Inflammatory macrophage treated with lipopolysaccharide for 4 hours (primary cell): ENCODE measurements around the gene SLC7A1.

Source experiments
- DNase-seq: peaks from one replicate; pipeline ENCODE4 v3.0.0-alpha.2; 2020

Gene SLC7A1

DNA sequence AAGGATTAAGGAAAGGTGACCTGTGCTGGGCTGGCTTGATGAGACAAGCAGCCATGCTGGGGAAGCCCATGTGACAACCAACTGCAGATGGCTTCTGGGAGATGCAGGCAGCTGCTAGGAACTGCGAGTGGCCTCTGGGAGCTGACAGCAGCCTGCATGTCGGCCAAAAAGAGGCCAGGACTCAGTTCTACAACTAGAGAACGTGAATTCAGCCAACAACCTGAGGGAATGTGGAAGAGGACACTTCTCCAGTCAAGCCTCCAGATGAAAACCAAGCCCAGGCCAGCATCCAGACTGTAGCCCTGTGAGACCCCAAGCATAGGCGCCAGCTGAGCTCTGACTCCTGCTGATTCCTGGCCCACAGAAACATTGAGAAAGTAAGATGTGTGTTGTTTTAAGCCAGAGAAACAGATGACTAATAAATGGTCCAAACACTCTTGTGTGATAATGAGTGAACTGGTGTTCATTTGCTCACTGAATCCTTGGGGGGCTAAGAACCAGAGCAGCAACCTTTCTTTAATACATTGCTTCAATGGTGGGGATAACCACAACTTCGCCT is 45.0 kb downstream of the SLC7A1 start:
- no peak for DNase-seq

- no peak for DNase-seq
Observed at GRCh38 chr13:29548722-29549121, 46.8 kb downstream of the SLC7A1 start.

- no peak for DNase-seq
Observed at GRCh38 chr13:29547153-29547552, 48.3 kb downstream of the SLC7A1 start.

DNA sequence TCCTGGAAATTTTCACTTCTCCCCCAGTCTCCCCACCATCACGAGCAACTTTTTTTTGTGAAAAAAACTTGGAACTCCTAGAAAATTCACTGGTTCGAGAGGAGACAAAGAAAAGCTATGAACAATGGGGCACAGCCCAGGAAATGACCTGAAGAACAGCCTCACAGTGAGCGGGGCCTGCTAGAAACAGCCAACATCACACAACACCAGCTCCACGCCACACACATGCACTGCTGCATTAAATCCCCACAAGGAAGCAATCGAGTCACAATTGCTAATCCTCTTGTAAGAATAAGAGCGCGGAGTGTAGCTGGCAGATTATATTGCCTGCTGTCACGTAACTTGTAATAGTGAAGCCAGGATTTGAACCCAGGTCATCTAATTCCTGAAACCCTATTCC is 48.8 kb downstream of the SLC7A1 start:
- DNase-seq, result no peak

DNA sequence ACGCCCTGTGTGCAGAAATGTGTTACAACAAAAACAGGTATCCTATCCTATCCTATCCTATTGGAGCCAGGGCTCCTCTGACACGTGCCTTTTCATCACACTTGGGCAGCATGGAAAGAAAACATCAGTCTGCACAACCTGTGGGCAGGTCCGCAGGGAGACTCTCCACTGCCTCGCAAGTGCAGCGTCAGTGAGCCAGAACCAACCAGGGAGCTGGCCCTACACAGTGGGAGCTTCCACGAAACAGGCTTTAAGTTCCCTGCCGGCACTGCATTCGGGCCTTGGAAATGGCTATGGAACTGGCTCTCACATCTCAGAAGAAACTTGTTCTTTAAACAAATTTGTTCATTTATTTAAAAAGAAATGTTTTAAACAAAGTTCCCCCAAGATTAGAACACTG is 49.5 kb downstream of the SLC7A1 start:
- DNase-seq, result no peak

- no peak for DNase-seq
Observed at GRCh38 chr13:29543230-29544215, 52.0 kb downstream of the SLC7A1 start.

DNA sequence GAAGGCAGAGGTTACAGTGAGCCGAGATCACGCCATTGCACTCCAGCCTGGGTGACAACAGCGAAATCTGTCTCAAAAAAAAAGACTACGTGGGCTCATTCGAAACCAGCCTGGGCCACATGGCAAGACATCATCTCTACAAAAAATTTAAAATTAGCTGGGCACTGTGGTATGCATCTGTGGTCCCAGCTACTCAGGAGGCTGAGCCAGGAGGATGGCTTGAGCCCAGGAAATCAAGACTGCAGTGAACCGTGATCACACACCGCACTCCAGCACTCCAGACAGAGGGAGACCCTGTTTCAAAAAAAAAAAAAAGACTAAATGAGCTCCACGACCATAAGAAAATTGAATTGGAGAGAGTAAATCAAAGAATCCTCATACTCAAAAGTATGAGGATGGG is 53.1 kb downstream of the SLC7A1 start:
- DNase-seq, result no peak

DNA sequence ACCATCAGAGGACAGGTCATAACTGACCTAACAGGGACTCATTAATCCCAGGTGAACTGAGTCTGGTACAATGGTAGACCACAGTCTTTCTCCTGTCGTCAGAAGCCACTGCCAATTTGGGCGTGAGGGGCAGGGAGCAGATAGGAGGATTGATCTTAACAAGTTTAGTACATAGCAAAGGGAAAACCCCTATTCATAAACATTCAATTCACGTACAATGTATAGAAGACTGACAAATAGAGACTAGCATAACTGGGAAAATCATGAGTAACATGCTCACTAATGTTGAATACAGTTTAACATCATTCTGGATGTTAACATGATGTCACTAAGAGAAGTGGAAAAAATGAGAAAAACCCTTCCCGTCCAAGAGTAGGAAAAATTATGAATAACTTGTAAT is 54.1 kb downstream of the SLC7A1 start:
- no peak for DNase-seq

- no peak for DNase-seq
Observed at GRCh38 chr13:29540799-29541198, 54.7 kb downstream of the SLC7A1 start.

GRCh38 chr13:29540334-29540733 is 55.2 kb downstream of the SLC7A1 start:
- DNase-seq, result no peak

GRCh38 chr13:29539856-29540255 is 55.6 kb downstream of the SLC7A1 start:
- no peak for DNase-seq

DNA sequence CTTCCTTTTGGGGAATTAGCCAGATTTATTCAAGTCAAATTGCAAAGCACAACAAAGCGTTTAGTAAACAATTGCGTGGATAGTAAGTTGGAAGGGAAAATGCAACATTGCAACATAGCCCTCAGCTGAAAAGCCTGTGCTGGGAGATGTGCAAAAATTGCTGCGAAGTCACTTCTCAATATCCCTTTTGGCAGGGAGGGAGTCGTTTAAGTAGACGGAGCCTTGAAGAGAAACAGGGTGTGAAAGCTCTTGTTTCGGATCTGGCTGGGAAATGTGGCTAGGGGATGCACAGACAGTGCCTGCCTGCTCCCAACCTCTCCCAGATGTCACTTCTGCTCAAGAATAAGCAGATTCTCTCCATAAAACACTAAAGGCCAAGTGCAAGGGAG is 56.8 kb downstream of the SLC7A1 start:
- no peak for DNase-seq

GRCh38 chr13:29537736-29538651 is 57.5 kb downstream of the SLC7A1 start:
- no peak for DNase-seq

GRCh38 chr13:29536853-29537252 is 58.6 kb downstream of the SLC7A1 start:
- no peak for DNase-seq

DNA sequence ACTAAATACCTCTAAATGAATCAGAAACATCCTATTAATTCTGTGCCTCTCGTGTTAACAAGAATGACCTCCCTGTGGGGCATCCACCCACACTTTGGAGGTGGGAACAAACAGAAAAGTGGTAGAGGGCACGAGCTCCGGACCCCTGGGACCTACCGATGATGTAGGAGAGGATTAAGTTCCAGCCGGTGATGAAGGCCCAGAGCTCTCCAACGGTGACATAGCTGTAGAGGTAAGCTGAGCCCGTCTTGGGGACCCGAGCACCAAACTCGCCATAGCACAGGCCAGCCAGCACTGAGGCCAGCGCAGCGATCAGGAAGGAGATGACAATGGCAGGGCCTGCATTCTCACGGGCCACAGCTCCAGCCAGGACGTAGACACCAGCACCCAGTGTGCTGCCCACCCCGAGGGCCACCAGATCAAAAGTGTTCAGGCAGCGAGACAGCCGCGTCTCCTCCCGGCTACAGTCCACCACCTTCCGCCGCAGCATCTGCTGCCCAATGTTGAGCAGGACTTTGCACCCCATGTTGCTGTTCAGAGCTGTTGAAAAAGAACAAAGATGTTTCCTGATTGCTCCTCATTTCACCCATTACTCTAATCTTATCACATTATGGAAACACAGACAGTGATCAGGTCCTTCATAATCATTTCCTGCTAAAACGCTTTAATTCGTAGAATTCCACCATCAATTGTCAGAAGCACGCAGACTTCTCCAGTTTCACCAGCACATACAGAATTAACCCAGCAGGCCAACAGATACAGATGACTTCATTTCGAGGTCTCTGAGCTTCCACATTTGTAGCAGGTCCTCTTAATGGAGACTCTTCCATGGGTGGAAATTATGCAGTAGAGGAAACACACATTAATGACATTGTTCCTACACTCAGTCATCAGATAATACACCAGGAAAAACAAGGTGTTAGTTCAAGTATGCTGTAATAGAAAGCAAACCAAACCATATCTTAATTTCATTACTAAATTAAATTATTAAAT is 59.5 kb downstream of the SLC7A1 start:
- no peak for DNase-seq

DNA sequence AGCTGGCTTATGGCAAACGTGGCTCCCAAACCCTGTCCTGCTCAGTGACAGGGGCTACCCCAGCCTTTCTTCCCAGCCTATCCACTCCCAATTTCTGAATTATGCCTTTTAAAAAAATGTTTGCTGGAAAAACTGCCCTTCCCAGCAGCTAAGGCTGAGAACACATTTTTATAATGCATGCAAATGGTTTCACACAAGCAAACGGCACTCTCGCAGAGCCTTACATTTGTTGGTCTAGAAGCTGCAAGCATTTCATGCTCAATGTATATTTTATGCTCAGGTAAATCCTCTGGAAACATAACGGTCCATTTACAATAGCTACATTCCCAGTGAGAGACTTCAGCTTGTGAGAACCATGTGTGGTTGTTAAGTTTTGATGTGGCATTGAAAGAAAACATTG is 61.4 kb downstream of the SLC7A1 start:
- no peak for DNase-seq

DNA sequence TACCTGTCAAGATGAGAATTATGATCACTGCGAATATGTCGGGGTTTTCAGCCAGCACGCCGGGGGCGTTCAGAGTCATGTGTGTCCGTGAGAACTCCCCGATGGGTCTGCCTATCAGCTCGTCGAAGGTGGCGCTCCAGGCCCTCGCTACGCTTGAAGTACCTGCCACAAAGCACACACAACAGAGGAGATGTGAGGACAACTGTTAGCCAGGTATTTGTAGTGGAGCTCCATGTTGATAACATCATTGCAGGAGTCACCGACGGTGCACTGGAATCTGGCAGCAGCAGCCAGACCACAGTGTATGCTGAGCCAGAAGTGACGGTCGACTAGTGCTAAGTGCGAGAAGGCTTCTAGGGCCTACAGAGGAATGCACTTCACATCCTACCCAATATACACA is 62.7 kb downstream of the SLC7A1 start:
- no peak for DNase-seq

GRCh38 chr13:29532116-29532515 is 63.4 kb downstream of the SLC7A1 start:
- no peak for DNase-seq

- no peak for DNase-seq
Observed at GRCh38 chr13:29530901-29531300, 64.6 kb downstream of the SLC7A1 start.

GRCh38 chr13:29529754-29530153 is 65.7 kb downstream of the SLC7A1 start:
- no peak for DNase-seq

- no peak for DNase-seq
Observed at GRCh38 chr13:29527916-29528315, 67.6 kb downstream of the SLC7A1 start.

DNA sequence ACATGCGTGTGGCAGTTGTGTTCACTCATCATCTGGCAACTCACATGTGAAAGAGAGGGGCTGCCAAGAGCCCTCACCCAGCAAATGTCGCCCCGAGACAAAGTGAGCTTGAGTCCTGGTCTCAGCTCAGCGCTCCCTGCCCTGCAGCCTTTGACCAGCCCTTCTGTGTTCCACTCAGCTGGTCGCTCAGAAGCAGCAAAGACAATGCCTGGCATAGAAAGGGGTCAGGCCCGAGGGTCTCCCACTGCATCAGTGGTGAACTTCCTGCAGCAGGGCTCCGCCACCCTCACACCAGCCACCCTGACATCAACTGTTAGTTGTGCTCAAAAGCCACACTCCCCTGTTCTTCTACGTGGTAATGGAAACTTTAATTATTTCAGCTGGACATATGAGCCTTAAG is 68.0 kb downstream of the SLC7A1 start:
- no peak for DNase-seq
